Measurements from ENCODE around the gene TTLL11. TPM values are rescaled to one million over a fixed set of nuclear protein-coding genes. Genes with fewer than 3 reads are reported as not detected.

TTLL11 gene
- total RNA-seq, 1 experiment from 2014 or later: 2.3 TPM

DNA sequence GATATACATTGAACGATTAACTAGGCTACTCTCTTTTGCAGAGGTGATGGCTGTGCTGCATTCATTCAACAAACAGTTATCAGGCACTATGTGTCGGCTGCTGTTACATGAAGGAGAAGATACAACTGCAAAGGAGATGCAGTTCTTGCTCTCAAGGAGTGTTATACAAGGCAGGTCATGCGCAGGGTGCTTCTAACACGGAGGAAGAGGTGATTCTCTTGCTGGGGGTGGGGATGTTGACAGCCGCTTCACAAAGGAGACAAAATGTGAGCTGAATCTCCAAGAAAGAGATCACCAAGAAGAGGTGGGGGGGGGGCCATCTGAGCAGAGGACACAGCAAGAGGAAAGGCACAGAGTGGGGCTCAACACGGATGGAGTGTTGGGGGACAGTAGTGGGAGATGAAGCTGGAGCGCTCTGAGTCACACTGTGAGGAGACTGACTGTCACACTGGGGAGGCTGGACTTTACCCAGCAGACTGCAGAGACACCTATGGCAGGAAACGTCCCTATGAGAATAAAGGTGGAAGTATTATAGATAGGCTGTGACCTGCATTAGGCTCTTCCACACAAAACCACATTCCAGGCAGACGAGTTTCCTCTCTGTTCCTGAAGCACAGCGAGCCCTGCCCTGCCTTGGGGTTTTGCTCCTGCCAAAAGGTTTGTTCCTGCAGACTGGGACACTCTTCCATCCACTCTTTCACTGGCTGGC is 45.6 kb upstream of the TTLL11 start:
- Histone ChIP-seq H3K4me1 (replicated peaks; ENCODE audit: insufficient read depth) (no peaks in the 10 kb centered on the region), H3F3A (ENCODE audit: insufficient read depth, low read depth) (no peaks in the 10 kb centered on the region), H3K9me2 (ENCODE audit: insufficient read depth) (no peaks in the 10 kb centered on the region), H3K27me3 (ENCODE audit: insufficient read depth, low read depth) (no peaks in the 10 kb centered on the region), H3K4me2 (no peak overlapping the region), H4K20me1 (ENCODE audit: insufficient read depth) (no peaks in the 10 kb centered on the region), H3K36me3 (ENCODE audit: low read depth) (no peaks in the 10 kb centered on the region), H3K9me3 (ENCODE audit: insufficient read depth, low read depth) (no peaks in the 10 kb centered on the region), H3K79me2 (ENCODE audit: low read depth) (no peaks in the 10 kb centered on the region), H3K4me3 (no peak overlapping the region), H2AFZ (no peak overlapping the region), H3K27ac (no peak overlapping the region)
- POLR2A ChIA-PET (ENCODE audit: unreplicated experiment): interaction anchor here (0.6 kb wide), 2 partner anchors 13 to 410 kb away, joined by 3 to 8 read pairs; no protein-coding TSS in a partner anchor
- no TSS peak for BruUV-seq (replicated peaks)
- DNase-seq: no peak
- intact Hi-C loops (cut with micrococcal nuclease; ENCODE audit: unreplicated experiment): no loop called here
- TF ChIP-seq, protein P1, sequence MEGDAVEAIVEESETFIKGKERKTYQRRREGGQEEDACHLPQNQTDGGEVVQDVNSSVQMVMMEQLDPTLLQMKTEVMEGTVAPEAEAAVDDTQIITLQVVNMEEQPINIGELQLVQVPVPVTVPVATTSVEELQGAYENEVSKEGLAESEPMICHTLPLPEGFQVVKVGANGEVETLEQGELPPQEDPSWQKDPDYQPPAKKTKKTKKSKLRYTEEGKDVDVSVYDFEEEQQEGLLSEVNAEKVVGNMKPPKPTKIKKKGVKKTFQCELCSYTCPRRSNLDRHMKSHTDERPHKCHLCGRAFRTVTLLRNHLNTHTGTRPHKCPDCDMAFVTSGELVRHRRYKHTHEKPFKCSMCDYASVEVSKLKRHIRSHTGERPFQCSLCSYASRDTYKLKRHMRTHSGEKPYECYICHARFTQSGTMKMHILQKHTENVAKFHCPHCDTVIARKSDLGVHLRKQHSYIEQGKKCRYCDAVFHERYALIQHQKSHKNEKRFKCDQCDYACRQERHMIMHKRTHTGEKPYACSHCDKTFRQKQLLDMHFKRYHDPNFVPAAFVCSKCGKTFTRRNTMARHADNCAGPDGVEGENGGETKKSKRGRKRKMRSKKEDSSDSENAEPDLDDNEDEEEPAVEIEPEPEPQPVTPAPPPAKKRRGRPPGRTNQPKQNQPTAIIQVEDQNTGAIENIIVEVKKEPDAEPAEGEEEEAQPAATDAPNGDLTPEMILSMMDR (conservative IDR thresholded peaks at IDR 0.05): no peak
- no peak for TF ChIP-seq EZH2 (IDR thresholded peaks at IDR 0.05; ENCODE audit: low read depth)
- CTCF ChIA-PET: no interaction called here

DNA sequence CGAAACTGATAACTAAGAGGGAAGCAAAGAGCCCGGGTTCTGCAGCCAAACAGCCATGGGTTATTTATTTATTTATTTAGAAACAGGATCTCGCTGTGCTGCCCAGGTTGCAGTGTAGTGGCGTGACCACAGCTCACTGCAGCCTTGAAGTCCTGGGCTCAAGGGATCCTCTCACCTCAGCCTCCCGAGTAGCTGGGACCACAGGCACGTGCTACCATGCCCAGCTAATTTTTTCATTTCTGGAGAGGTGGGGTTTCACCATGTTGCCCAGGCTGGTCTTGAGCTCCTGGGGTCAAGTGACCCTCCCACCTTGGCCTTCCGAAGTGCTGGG is 42.4 kb upstream of the TTLL11 start:
- ChIA-PET POLR2A (ENCODE audit: unreplicated experiment) (no interaction called here), CTCF (interaction anchor here (0.6 to 1.0 kb wide), 2 partner anchors 10 to 131 kb away, joined by 3 read pairs; no protein-coding TSS in a partner anchor)
- TF ChIP-seq, protein P1 (conservative IDR thresholded peaks at IDR 0.05): no peak
- no peak for TF ChIP-seq EZH2 (IDR thresholded peaks at IDR 0.05; ENCODE audit: low read depth)

DNA sequence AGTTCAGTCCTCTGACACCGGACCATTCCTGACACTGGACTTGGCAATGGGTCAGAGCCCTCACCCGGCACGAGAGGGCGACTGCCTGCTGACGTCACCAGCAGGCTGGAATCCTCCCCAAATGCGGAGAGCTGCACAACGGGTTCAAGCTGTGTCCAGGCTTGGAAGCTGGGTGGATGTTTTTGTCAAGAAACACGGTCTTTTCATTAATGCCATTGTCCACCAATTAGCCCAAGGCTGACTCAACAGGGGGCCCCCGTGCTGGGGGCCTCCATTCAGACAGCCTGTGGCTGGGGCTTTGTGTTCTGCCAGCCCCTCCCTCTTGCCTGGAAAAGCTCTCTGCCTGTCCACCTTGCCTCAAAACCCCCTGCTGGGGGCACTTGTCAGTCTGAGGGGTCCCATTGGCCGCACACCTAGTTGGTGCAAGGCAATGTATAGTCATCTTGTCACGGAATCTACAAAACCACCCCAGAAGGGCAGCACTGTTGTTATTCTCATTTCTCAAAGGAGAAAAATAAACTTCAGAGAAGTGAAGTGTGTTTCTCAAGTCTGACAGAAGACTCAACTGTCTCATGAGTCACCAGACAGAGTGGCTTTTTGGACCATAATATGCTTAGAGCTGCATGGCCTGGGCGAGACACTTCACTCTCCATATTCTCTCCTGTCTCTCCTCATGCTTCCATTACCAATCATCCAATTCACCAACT is 41.9 kb upstream of the TTLL11 start:
- intact Hi-C loops (cut with micrococcal nuclease; ENCODE audit: unreplicated experiment): no loop called here
- no peak overlapping the region for H3K4me3 ChIP-seq
- no peak overlapping the region for H2AFZ ChIP-seq
- no TSS peak for BruUV-seq (replicated peaks)
- H3K9me2 ChIP-seq (ENCODE audit: insufficient read depth): no peaks in the 10 kb centered on the region
- H3K79me2 ChIP-seq (ENCODE audit: low read depth): no peaks in the 10 kb centered on the region
- ChIA-PET POLR2A (ENCODE audit: unreplicated experiment) (interaction anchor here (0.6 kb wide), 1 partner anchor 393 kb away, joined by 6 read pairs; no protein-coding TSS in a partner anchor), CTCF (interaction anchor here (0.6 kb wide), 2 partner anchors 9 to 12 kb away, joined by 3 to 8 read pairs; no protein-coding TSS in a partner anchor)
- no peaks in the 10 kb centered on the region for H3F3A ChIP-seq (ENCODE audit: insufficient read depth, low read depth)
- H3K4me1 ChIP-seq (replicated peaks; ENCODE audit: insufficient read depth): no peaks in the 10 kb centered on the region
- H3K4me2 ChIP-seq: no peak overlapping the region
- TF ChIP-seq EZH2 (IDR thresholded peaks at IDR 0.05; ENCODE audit: low read depth): no peak
- TF ChIP-seq, protein P1 (conservative IDR thresholded peaks at IDR 0.05): no peak
- no peaks in the 10 kb centered on the region for H3K9me3 ChIP-seq (ENCODE audit: insufficient read depth, low read depth)
- H3K27ac ChIP-seq: no peak overlapping the region
- no peaks in the 10 kb centered on the region for H4K20me1 ChIP-seq (ENCODE audit: insufficient read depth)
- H3K36me3 ChIP-seq (ENCODE audit: low read depth): no peaks in the 10 kb centered on the region
- H3K27me3 ChIP-seq (ENCODE audit: insufficient read depth, low read depth): no peaks in the 10 kb centered on the region
- no peak for DNase-seq

More for the DNA sequence above, 42.4 kb upstream of the TTLL11 start:
- Histone ChIP-seq H3K79me2 (ENCODE audit: low read depth) (no peaks in the 10 kb centered on the region), H3K9me2 (ENCODE audit: insufficient read depth) (no peaks in the 10 kb centered on the region), H3K4me2 (no peak overlapping the region), H3K4me3 (no peak overlapping the region), H2AFZ (no peak overlapping the region), H3K9me3 (ENCODE audit: insufficient read depth, low read depth) (no peaks in the 10 kb centered on the region), H3F3A (ENCODE audit: insufficient read depth, low read depth) (no peaks in the 10 kb centered on the region), H3K27me3 (ENCODE audit: insufficient read depth, low read depth) (no peaks in the 10 kb centered on the region), H3K4me1 (replicated peaks; ENCODE audit: insufficient read depth) (no peaks in the 10 kb centered on the region), H4K20me1 (ENCODE audit: insufficient read depth) (no peaks in the 10 kb centered on the region), H3K36me3 (ENCODE audit: low read depth) (no peaks in the 10 kb centered on the region), H3K27ac (no peak overlapping the region)
- intact Hi-C loops (cut with micrococcal nuclease; ENCODE audit: unreplicated experiment): no loop called here
- no TSS peak for BruUV-seq (replicated peaks)
- no peak for DNase-seq

All from PC-9 (cell line).